ENCODE results near the gene RAI14. TPM values are rescaled to one million over a fixed set of nuclear protein-coding genes. Genes with fewer than 3 reads are reported as not detected.

Gene RAI14
- total RNA-seq, 1 experiment from 2014 or later, result 71.5 TPM

DNA sequence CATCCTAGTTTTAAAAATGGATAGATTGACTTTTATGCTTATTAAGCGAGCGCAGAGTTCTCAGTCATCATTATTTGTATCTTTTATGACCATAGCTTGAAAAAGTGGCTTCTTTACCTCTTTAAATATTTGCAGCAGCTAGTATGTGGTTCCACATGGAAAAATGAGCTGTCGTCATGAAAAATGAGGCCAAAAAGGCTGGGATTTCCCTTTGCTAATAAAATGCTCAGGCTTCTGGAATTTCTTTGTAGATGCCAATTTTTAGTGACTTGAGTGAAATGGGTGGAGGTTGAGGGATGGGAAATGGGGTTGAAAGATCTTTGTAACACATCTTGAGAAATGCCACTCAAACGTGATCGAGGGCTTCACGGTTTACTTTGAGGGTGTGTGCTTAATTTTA is 35.2 kb downstream of the RAI14 start:
- ChIA-PET POLR2A (no interaction called here), CTCF (no interaction called here)
- no peak for DNase-seq
- intact Hi-C loops (cut with micrococcal nuclease; ENCODE audit: unreplicated experiment), result no loop called here
- Mint-ChIP-seq H3K4me1 (ENCODE audit: low read depth, unreplicated experiment) (peaks cover 25% of the 10 kb centered on the region), H3K9me3 (ENCODE audit: unreplicated experiment) (no peaks in the 10 kb centered on the region), H3K36me3 (ENCODE audit: insufficient read depth, unreplicated experiment) (peaks cover 27% of the 10 kb centered on the region), H3K4me3 (ENCODE audit: unreplicated experiment) (no peak overlapping the region), H3K27me3 (ENCODE audit: insufficient read depth, unreplicated experiment) (no peaks in the 10 kb centered on the region), H3K27ac (ENCODE audit: unreplicated experiment) (no peak overlapping the region)
- no peaks in the 10 kb centered on the region for H3K36me3 ChIP-seq (ENCODE audit: control insufficient read depth, insufficient read depth, low read length)
- TF ChIP-seq, protein P1, sequence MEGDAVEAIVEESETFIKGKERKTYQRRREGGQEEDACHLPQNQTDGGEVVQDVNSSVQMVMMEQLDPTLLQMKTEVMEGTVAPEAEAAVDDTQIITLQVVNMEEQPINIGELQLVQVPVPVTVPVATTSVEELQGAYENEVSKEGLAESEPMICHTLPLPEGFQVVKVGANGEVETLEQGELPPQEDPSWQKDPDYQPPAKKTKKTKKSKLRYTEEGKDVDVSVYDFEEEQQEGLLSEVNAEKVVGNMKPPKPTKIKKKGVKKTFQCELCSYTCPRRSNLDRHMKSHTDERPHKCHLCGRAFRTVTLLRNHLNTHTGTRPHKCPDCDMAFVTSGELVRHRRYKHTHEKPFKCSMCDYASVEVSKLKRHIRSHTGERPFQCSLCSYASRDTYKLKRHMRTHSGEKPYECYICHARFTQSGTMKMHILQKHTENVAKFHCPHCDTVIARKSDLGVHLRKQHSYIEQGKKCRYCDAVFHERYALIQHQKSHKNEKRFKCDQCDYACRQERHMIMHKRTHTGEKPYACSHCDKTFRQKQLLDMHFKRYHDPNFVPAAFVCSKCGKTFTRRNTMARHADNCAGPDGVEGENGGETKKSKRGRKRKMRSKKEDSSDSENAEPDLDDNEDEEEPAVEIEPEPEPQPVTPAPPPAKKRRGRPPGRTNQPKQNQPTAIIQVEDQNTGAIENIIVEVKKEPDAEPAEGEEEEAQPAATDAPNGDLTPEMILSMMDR (IDR thresholded peaks at IDR 0.05; ENCODE audit: insufficient read depth in 1 of 2, low read depth in 1 of 2, low read length in 1 of 2, severe bottlenecking in 1 of 2, unreplicated experiment in 1 of 2), result no peak
- no TSS peak for BruUV-seq (replicated peaks)
- H3K9me3 ChIP-seq, result no peaks in the 10 kb centered on the region
- H3K27me3 ChIP-seq (replicated peaks; ENCODE audit: control insufficient read depth, insufficient read depth, low read length), result no peaks in the 10 kb centered on the region
- H3K4me1 ChIP-seq, result peaks cover 19% of the 10 kb centered on the region
- no peak overlapping the region for H3K4me3 ChIP-seq (ENCODE audit: low read depth, low read length)

DNA sequence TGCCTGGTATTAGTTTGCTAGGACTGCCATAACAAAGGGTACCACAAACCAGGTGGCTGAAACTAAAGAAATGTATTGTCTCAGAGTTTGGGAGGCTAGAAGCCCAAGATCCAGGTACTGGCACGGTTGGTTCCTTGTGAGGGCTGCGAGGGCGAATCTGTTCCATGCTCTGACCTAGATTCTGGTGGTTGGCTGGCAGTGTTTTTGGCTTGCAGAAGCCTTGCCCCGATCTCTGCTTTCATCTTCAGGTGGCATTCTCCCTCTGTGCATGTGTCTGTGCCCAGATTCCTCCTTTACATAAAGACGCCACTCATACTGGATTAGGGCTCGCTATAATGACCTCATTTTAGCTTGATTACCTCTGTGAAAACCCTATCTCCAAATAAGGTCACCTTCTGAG is 36.7 kb downstream of the RAI14 start:
- Histone ChIP-seq H3K36me3 (ENCODE audit: control insufficient read depth, insufficient read depth, low read length) (no peaks in the 10 kb centered on the region), H3K4me1 (peaks cover 21% of the 10 kb centered on the region), H3K27me3 (replicated peaks; ENCODE audit: control insufficient read depth, insufficient read depth, low read length) (no peaks in the 10 kb centered on the region), H3K9me3 (no peaks in the 10 kb centered on the region), H3K4me3 (ENCODE audit: low read depth, low read length) (no peak overlapping the region)
- no peaks in the 10 kb centered on the region for H3K27me3 Mint-ChIP-seq (ENCODE audit: insufficient read depth, unreplicated experiment)
- no peak for DNase-seq
- H3K27ac Mint-ChIP-seq (ENCODE audit: unreplicated experiment), result no peak overlapping the region
- intact Hi-C loops (cut with micrococcal nuclease; ENCODE audit: unreplicated experiment), result no loop called here
- peaks cover 16% of the 10 kb centered on the region for H3K4me1 Mint-ChIP-seq (ENCODE audit: low read depth, unreplicated experiment)
- CTCF ChIA-PET, result no interaction called here
- H3K4me3 Mint-ChIP-seq (ENCODE audit: unreplicated experiment), result no peak overlapping the region
- H3K9me3 Mint-ChIP-seq (ENCODE audit: unreplicated experiment), result no peaks in the 10 kb centered on the region
- peaks cover 23% of the 10 kb centered on the region for H3K36me3 Mint-ChIP-seq (ENCODE audit: insufficient read depth, unreplicated experiment)
- no TSS peak for BruUV-seq (replicated peaks)
- TF ChIP-seq, protein P1 (IDR thresholded peaks at IDR 0.05; ENCODE audit: insufficient read depth in 1 of 2, low read depth in 1 of 2, low read length in 1 of 2, severe bottlenecking in 1 of 2, unreplicated experiment in 1 of 2), result no peak
- POLR2A ChIA-PET, result no interaction called here

DNA sequence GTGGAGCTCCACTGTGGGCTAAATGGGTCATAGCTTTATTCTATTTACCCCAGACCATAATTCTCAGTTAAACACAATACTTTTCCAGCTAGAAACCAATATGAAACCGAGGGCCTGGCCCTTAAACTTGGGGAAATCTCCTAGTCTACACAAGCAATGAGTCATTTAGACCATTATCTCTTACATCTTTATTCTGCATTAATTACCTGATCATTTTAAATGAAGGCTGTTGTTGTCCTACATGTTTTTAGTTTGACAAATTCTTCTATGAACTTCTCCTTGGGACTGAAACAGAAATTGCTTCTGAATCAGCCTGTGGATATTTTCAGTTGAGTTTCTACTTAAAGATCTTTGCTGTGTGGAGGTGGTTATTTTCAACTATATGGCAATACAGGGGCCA is 37.9 kb downstream of the RAI14 start:
- no peak for DNase-seq
- no peaks in the 10 kb centered on the region; the same call in 1 of the 2 replicates for H3K36me3 ChIP-seq (ENCODE audit: control insufficient read depth, insufficient read depth, low read length)
- Mint-ChIP-seq H3K27me3 (ENCODE audit: insufficient read depth, unreplicated experiment) (no peaks in the 10 kb centered on the region), H3K4me3 (ENCODE audit: unreplicated experiment) (no peak overlapping the region), H3K36me3 (ENCODE audit: insufficient read depth, unreplicated experiment) (peaks cover 15% of the 10 kb centered on the region), H3K9me3 (ENCODE audit: unreplicated experiment) (no peaks in the 10 kb centered on the region), H3K4me1 (ENCODE audit: low read depth, unreplicated experiment) (peaks cover 26% of the 10 kb centered on the region), H3K27ac (ENCODE audit: unreplicated experiment) (peak overlapping the region; percentile 56)
- no TSS peak for BruUV-seq (replicated peaks)
- ChIA-PET POLR2A (no interaction called here), CTCF (no interaction called here)
- peaks cover 24% of the 10 kb centered on the region for H3K4me1 ChIP-seq
- no peaks in the 10 kb centered on the region for H3K9me3 ChIP-seq
- intact Hi-C loops (cut with micrococcal nuclease; ENCODE audit: unreplicated experiment), result no loop called here
- H3K27me3 ChIP-seq (replicated peaks; ENCODE audit: control insufficient read depth, insufficient read depth, low read length), result no peaks in the 10 kb centered on the region
- no peak overlapping the region for H3K4me3 ChIP-seq (ENCODE audit: low read depth, low read length)
- TF ChIP-seq, protein P1 (IDR thresholded peaks at IDR 0.05; ENCODE audit: insufficient read depth in 1 of 2, low read depth in 1 of 2, low read length in 1 of 2, severe bottlenecking in 1 of 2, unreplicated experiment in 1 of 2), result no peak
